ENCODE data around the gene NRXN3. TPM values are rescaled to one million over a fixed set of nuclear protein-coding genes. Genes with fewer than 3 reads are reported as not detected.

NRXN3 gene
- total RNA-seq, 1 experiment from 2014 or later = not detected

GRCh38 chr14:78152201-78153063 lies 17.7 kb upstream of the NRXN3 start:
- Histone ChIP-seq H3K4me3 (ENCODE audit: low read depth in 2 of 2, low read length in 2 of 2) (no peak overlapping the region), H3K9me3 (ENCODE audit: control insufficient read depth, insufficient read depth, low read depth, low read length) (no peaks in the 10 kb centered on the region), H3K27ac (ENCODE audit: low read length) (no peak overlapping the region), H3K4me1 (ENCODE audit: control insufficient read depth, insufficient read depth, low read length) (no peaks in the 10 kb centered on the region), H3K36me3 (ENCODE audit: control insufficient read depth, insufficient read depth, low read length) (no peaks in the 10 kb centered on the region), H3K27me3 (ENCODE audit: control insufficient read depth, insufficient read depth, low read length) (no peaks in the 10 kb centered on the region; the same call in 1 of the 2 replicates)
- DNase-seq (ENCODE audit: low read depth, low spot score) (no peak), ATAC-seq (no peak)
- ChIA-PET POLR2A (no interaction called here), CTCF (no interaction called here)
- TF ChIP-seq TCF7L2 (IDR thresholded peaks at IDR 0.05; ENCODE audit: low read depth, low read length) = no peak
- TF ChIP-seq CTCF (IDR thresholded peaks at IDR 0.05) = no peak
- no peak for TF ChIP-seq POLR2AphosphoS5 (IDR thresholded peaks at IDR 0.05; ENCODE audit: low read depth, low read length)
- no peak for TF ChIP-seq SIN3A (IDR thresholded peaks at IDR 0.05; ENCODE audit: borderline replicate concordance, insufficient read depth, low read depth, low read length)
- TF ChIP-seq REST (IDR thresholded peaks at IDR 0.05; ENCODE audit: insufficient read depth in 1 of 2, low read depth in 2 of 2, low read length in 1 of 2) = no peak
- in situ Hi-C loops (cut with HindIII; ENCODE audit: low pct_unique_long_range_greater_than_20kb, low sequenced_read_pairs) (no loop called here), intact Hi-C loops (cut with micrococcal nuclease; ENCODE audit: unreplicated experiment) (no loop called here)
- BruUV-seq (replicated peaks) = no TSS peak

- in situ Hi-C loops (cut with HindIII; ENCODE audit: low pct_unique_long_range_greater_than_20kb, low sequenced_read_pairs) (no loop called here), intact Hi-C loops (cut with micrococcal nuclease; ENCODE audit: unreplicated experiment) (no loop called here)
- ATAC-seq = no peak
- Histone ChIP-seq H3K27ac (ENCODE audit: low read length) (no peak overlapping the region), H3K9me3 (ENCODE audit: control insufficient read depth, insufficient read depth, low read depth, low read length) (no peaks in the 10 kb centered on the region), H3K36me3 (ENCODE audit: control insufficient read depth, insufficient read depth, low read length) (no peaks in the 10 kb centered on the region), H3K27me3 (ENCODE audit: control insufficient read depth, insufficient read depth, low read length) (no peaks in the 10 kb centered on the region; the same call in 1 of the 2 replicates), H3K4me1 (ENCODE audit: control insufficient read depth, insufficient read depth, low read length) (no peaks in the 10 kb centered on the region), H3K4me3 (ENCODE audit: low read depth in 2 of 2, low read length in 2 of 2) (no peak overlapping the region)
- POLR2A ChIA-PET = no interaction called here
- CTCF ChIA-PET = no interaction called here
- no peak for TF ChIP-seq REST (IDR thresholded peaks at IDR 0.05; ENCODE audit: insufficient read depth in 1 of 2, low read depth in 2 of 2, low read length in 1 of 2)
- TF ChIP-seq POLR2AphosphoS5 (IDR thresholded peaks at IDR 0.05; ENCODE audit: low read depth, low read length) = no peak
- no peak for DNase-seq (ENCODE audit: low read depth, low spot score)
- BruUV-seq (replicated peaks) = no TSS peak
Observed at GRCh38 chr14:78153064-78153341, 17.2 kb upstream of the NRXN3 start.

All from Panc1 (cell line).